Panc1 (cell line): Measurements from ENCODE around the gene STAC. TPM values are rescaled to one million over a fixed set of nuclear protein-coding genes. Genes with fewer than 3 reads are reported as not detected.

Source experiments
- ATAC-seq: fragments of 200-7000 bp; cut with Tn5 transposase; 2 replicates; pipeline ENCODE4 v1.9.1; 2020; ENCODE audit warnings: mild to moderate bottlenecking, moderate library complexity
- BruUV-seq: library from RNA; stranded (reverse); fragments of 400-500 nt; replicated peaks from 2 replicates; lab custom pipeline; 2021; lab: Mats Ljungman, UMichigan
- CTCF ChIA-PET: fragments of 300-600 bp; sonication (Branson Sonifier 250); formaldehyde crosslinking; loops from one replicate; lab custom pipeline; 2022; ENCODE audit warnings: antibody characterized with exemption; lab: Charles Lee
- POLR2A ChIA-PET: fragments of 300-600 bp; sonication (Branson Sonifier 250); formaldehyde crosslinking; loops from one replicate; lab custom pipeline; 2022; ENCODE audit warnings: antibody characterized with exemption; lab: Charles Lee
- DNase-seq: peaks from one replicate; pipeline ENCODE4 v3.0.0-alpha.2; 2010; ENCODE audit warnings: low read depth, low spot score
- H3K27ac ChIP-seq: 2 replicates; pipeline ENCODE4 v1.5.1; 2011; ENCODE audit warnings: mild to moderate bottlenecking, low read length, inconsistent platforms
- H3K27me3 ChIP-seq: fragments of 200-500 bp; sonication (Bioruptor generic); 2 replicates; pipeline ENCODE4 v1.6.0; 2014; ENCODE audit warnings: low read length, inconsistent platforms; ENCODE audit not compliant: control insufficient read depth, insufficient read depth
- H3K36me3 ChIP-seq: fragments of 200-500 bp; sonication (Bioruptor generic); 2 replicates; pipeline ENCODE4 v1.5.1; 2014; ENCODE audit warnings: inconsistent platforms, mild to moderate bottlenecking, low read length, moderate library complexity; ENCODE audit not compliant: control insufficient read depth, insufficient read depth
- H3K4me1 ChIP-seq: 2 replicates; pipeline ENCODE4 v1.5.1; 2011; ENCODE audit warnings: inconsistent platforms, mild to moderate bottlenecking, low read length, moderate library complexity; ENCODE audit not compliant: control insufficient read depth, insufficient read depth
- H3K4me3 ChIP-seq, 2 experiments: 2 replicates each; pipeline ENCODE4 v1.5.1; 2011 to 2012; ENCODE audit warnings: low read depth in 2 of 2, low read length in 2 of 2, mild to moderate bottlenecking in 2 of 2, inconsistent platforms in 1 of 2, moderate library complexity in 1 of 2
- H3K9me3 ChIP-seq: fragments of 200-500 bp; sonication (Bioruptor generic); 2 replicates; pipeline ENCODE4 v1.5.1; 2014; ENCODE audit warnings: low read depth, mild to moderate bottlenecking, inconsistent platforms, low read length, moderate library complexity; ENCODE audit not compliant: control insufficient read depth, insufficient read depth
- CTCF ChIP-seq: fragments of 450-650 bp; IDR thresholded peaks from 2 replicates; pipeline ENCODE4 v1.5.1; 2017; ENCODE audit warnings: mild to moderate bottlenecking
- POLR2AphosphoS5 ChIP-seq: IDR thresholded peaks from 2 replicates; pipeline ENCODE4 v1.6.1; 2012; ENCODE audit warnings: mild to moderate bottlenecking, low read depth, low read length, moderate library complexity
- SIN3A ChIP-seq: IDR thresholded peaks from 2 replicates; pipeline ENCODE4 v1.6.1; 2012; ENCODE audit warnings: low read depth, mild to moderate bottlenecking, low read length, moderate library complexity, borderline replicate concordance; ENCODE audit not compliant: insufficient read depth
- TCF7L2 ChIP-seq: IDR thresholded peaks from 2 replicates; pipeline ENCODE4 v1.6.1; 2011; ENCODE audit warnings: mild to moderate bottlenecking, low read depth, low read length, inconsistent platforms
- in situ Hi-C: cut with HindIII; loops from 2 replicates; pipeline ENCODE4 v1.10.0; 2016; ENCODE audit warnings: low sequenced_read_pairs, low pct_unique_long_range_greater_than_20kb
- intact Hi-C: fragments of 100-400 bp; cut with micrococcal nuclease; formaldehyde crosslinking; loops from one replicate; pipeline ENCODE4 v1.10.0; 2022; ENCODE audit not compliant: unreplicated experiment
- total RNA-seq: library from RNA; stranded (reverse); gene quantifications from one replicate; pipeline ENCODE4 v1.2.1, GENCODE V29; 2021; ENCODE audit not compliant: unreplicated experiment
- TF ChIP-seq, protein P1 (sequence below), 2 experiments: IDR thresholded peaks; 2 replicates each; pipeline ENCODE4 v1.6.1; 2011 to 2012; ENCODE audit warnings: low read depth in 2 of 2, control low read depth in 1 of 2, low read length in 1 of 2, mild to moderate bottlenecking in 1 of 2, moderate library complexity in 1 of 2; ENCODE audit not compliant: insufficient read depth in 1 of 2

STAC gene
- total RNA-seq, 1 experiment from 2014 or later, result 18.8 TPM

GRCh38 chr3:36487616-36488015 lies 107.3 kb downstream of the STAC start:
- DNase-seq, result no peak
- in situ Hi-C loops (no loop called here), intact Hi-C loops (no loop called here)
- POLR2A ChIA-PET, result no interaction called here
- H3K9me3 ChIP-seq, result no peaks in the 10 kb centered on the region
- no peaks in the 10 kb centered on the region for H3K36me3 ChIP-seq
- no peak overlapping the region for H3K4me3 ChIP-seq
- TF ChIP-seq TCF7L2, result no peak
- no peak for TF ChIP-seq CTCF
- TF ChIP-seq SIN3A, result no peak
- TF ChIP-seq POLR2AphosphoS5, result no peak
- TF ChIP-seq, protein P1, sequence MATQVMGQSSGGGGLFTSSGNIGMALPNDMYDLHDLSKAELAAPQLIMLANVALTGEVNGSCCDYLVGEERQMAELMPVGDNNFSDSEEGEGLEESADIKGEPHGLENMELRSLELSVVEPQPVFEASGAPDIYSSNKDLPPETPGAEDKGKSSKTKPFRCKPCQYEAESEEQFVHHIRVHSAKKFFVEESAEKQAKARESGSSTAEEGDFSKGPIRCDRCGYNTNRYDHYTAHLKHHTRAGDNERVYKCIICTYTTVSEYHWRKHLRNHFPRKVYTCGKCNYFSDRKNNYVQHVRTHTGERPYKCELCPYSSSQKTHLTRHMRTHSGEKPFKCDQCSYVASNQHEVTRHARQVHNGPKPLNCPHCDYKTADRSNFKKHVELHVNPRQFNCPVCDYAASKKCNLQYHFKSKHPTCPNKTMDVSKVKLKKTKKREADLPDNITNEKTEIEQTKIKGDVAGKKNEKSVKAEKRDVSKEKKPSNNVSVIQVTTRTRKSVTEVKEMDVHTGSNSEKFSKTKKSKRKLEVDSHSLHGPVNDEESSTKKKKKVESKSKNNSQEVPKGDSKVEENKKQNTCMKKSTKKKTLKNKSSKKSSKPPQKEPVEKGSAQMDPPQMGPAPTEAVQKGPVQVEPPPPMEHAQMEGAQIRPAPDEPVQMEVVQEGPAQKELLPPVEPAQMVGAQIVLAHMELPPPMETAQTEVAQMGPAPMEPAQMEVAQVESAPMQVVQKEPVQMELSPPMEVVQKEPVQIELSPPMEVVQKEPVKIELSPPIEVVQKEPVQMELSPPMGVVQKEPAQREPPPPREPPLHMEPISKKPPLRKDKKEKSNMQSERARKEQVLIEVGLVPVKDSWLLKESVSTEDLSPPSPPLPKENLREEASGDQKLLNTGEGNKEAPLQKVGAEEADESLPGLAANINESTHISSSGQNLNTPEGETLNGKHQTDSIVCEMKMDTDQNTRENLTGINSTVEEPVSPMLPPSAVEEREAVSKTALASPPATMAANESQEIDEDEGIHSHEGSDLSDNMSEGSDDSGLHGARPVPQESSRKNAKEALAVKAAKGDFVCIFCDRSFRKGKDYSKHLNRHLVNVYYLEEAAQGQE (IDR thresholded peaks at IDR 0.05; ENCODE audit: insufficient read depth in 1 of 2, low read depth in 2 of 2, low read length in 1 of 2), result no peak
- H3K27me3 ChIP-seq, result no peaks in the 10 kb centered on the region
- ATAC-seq, result no peak
- BruUV-seq, result no TSS peak
- CTCF ChIA-PET, result no interaction called here
- no peaks in the 10 kb centered on the region for H3K4me1 ChIP-seq
- no peak overlapping the region for H3K27ac ChIP-seq

DNA sequence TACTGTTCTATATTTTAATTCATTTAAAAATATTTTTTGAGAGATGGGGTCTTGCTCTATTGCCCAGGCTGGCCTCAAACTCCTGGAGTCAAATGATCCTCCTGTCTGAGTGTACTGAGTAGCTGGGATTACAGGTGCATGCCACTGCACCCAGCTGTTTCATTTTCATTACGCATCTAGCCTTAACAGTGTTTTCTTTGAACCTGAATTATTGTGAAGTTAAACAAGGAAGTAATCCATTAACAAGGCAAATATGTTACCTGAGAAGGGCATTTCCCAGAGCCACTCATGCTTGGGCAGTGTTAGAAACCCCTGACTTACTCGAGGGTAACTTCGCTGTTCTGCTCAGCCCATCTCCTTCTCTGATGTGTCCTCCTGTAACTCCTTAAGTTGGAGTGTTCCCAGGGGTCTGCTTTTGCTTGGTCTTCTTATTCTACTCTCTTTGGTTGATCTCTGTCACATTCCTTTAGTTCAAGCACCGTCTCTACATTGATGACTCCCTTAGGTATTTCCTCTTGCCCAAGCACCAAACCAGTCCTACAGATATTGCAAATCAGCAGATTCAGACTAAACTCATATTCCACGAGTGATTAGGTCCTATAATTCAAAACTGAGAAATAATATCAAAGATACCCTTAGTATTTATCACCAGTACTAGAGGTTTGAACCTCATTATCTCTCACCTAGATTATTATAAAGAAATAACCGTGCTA lies 107.9 kb downstream of the STAC start:
- H3K27ac ChIP-seq, result no peak overlapping the region
- CTCF ChIA-PET, result no interaction called here
- H3K4me3 ChIP-seq, result no peak overlapping the region
- POLR2A ChIA-PET, result no interaction called here
- intact Hi-C loops (no loop called here), in situ Hi-C loops (no loop called here)
- no peaks in the 10 kb centered on the region for H3K27me3 ChIP-seq
- H3K36me3 ChIP-seq, result no peaks in the 10 kb centered on the region
- ATAC-seq (no peak), DNase-seq (no peak)
- no peaks in the 10 kb centered on the region for H3K4me1 ChIP-seq
- H3K9me3 ChIP-seq, result no peaks in the 10 kb centered on the region
- no TSS peak for BruUV-seq
- TF ChIP-seq POLR2AphosphoS5, result no peak
- TF ChIP-seq TCF7L2, result no peak
- TF ChIP-seq, protein P1 (IDR thresholded peaks at IDR 0.05; ENCODE audit: insufficient read depth in 1 of 2, low read depth in 2 of 2, low read length in 1 of 2), result no peak
- TF ChIP-seq CTCF, result no peak
- no peak for TF ChIP-seq SIN3A
